Measurements from ENCODE around the gene ITPR1.

ITPR1 gene

DNA sequence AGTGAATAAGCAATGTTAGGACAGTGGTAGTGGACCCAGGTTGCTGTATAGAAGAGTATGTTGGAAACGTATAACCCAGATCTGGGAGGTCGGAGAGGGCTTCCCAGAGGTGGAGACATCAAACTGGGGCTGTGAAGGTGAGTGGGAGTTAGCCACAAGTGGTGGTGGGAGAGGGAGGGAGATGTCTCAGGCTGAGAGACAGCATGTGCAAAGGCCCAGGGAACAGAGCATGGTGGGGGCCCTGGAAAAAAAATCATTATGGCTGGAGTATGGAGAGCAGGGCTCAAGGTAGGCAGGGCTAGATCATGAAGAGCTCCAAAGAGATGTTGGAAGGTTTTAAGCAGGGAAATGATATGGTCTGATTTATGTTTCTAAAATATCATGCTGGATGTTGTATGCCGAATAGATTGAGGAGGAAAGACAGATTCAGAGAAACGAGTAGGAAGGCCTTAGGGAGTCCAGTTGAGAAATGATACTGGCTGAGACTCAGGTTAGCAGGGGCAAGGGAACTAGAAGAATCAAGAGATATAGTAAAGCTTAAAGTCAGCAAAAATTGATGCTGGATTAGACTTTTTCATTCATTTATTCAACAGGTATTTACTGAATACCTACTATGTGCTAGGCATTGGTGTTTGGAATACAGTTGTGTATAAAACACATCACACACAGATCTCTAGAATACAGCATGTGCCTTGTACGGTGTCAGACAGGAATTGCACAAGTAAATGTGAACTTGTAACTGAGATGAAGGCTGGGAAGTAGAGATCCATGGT lies 17.0 kb downstream of the ITPR1 start:
- DNase-seq (ENCODE audit: low spot score), result no peak

DNA sequence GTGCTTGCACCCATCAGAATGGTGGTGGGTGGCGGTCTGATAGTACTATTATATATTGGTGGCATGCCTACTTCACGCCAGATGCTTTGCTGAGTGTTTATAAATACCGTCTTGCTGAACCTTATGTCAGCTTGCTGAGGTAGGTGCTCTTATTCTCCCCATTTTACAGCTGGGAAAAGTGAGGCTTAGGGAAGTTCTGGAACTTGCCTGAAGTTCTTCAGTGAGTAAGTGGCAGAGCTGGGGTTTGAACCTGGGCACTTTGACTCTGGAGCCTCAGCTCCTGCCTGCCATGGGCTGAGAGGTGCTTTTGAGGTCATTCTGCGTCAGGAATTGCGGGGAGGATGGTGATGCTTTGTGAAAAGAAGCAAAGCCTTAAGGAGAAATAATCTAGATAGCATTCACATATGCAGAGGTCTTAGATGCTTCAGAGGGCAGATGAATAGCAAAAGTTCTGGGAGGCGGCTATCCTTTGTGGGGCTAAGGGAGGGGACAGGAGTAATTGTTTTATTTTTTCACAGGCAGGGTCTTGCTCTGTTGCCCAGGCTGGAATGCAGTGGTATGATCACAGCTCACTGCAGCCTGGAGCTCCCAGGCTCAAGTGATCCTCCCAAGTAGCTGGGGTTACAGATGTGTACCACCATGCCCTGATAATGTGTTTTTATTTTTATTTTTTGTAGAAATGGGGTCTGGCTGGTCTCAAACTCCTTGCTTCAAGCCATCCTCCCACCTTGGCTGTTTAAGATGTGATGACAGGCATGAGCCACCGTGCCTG lies 18.5 kb downstream of the ITPR1 start:
- no peak for DNase-seq (ENCODE audit: low spot score)

GRCh38 chr3:4512895-4513616 lies 19.9 kb downstream of the ITPR1 start:
- no peak for DNase-seq (ENCODE audit: low spot score)

GRCh38 chr3:4514321-4514720 lies 21.2 kb downstream of the ITPR1 start:
- DNase-seq (ENCODE audit: low spot score), result no peak

DNA sequence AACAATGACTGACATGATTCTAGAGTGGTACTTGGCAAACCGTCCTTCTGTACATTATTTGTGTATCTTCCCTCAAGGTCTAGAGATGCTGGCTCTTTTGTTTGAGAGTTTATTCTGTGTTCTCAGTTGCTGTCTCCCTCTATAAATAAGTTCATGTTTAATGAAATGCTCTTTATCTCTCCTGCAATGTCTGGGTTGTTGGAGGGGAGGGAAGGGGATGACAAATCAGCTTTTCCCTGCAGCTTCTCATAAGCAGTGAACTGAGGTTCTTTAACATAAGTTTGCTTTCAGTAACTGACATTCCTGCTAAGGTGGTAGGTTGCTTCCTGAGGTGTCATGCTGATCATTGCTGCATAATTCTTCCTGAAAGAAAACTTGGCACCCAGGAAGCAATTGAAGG lies 21.8 kb downstream of the ITPR1 start:
- DNase-seq (ENCODE audit: low spot score), result no peak

DNA sequence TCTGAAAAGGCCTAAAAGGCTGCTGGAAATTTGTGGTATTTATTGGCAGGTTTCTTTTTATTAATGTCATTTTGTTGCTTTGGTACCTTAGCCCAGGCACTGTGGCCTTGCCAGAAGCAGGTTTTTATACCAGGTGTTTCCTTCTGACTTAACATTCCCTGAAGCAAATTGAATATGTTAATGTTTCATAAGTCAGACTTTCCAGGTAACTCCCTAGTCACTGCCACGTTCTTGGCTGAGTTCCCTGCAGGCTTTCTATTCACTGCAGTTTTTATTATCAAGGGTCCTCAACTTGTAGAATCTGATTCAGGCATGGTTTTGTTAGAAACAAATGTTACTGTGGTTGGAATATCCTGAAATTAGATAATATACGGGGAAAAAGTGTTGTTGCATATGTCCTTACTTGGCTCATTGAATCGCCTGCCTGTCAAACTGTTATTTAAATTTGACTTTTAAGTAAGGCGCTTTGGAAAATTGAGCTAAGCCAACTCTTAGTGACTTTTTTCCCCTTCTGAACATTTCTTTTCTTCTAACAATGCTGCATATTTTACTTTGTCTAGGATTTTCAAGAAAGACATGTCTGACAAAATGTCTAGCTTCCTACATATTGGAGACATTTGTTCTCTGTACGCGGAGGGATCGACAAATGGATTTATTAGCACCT lies 22.9 kb downstream of the ITPR1 start:
- DNase-seq (ENCODE audit: low spot score), result no peak

GRCh38 chr3:4517093-4517492 lies 23.9 kb downstream of the ITPR1 start:
- DNase-seq (ENCODE audit: low spot score), result no peak

- no peak for DNase-seq (ENCODE audit: low spot score)
Observed at GRCh38 chr3:4517643-4518311, 24.6 kb downstream of the ITPR1 start.

DNA sequence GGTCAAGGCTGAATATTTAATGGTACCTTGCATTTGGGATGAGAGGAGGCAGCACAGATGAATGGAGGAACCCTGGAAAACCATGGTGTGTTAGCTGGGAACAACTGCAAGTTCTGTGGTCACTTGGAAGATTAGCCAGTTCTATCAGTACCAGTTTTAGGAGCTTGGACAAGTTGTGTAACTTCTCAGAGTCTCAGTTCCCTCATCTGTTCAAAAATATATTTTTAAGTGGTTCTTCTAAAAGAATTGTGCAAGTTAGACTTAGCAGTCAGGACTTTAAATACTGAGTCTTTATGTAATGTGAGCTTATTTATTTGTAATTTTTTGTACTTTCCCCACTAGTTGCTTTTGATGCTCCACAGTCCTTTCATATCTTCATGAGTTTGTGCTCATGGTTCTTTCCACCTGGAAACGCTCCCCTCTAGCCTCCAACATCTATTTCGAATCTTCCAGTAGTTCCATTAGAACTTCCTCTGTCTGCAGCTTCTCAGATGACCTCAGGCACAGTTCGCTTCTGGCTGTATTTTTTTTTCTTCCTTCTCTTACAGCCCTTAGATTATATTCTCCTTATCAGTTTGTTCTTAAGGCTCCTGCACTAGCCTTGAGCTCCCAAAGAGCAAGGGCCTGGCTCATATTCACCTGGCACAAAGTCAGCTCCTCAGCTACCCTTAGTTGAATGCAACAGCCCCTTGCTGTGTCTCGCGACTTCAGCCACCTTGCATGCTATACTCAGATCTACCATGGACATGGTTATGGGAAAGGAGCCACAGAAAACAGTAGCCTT lies 27.1 kb downstream of the ITPR1 start:
- peak; percentile 29 for DNase-seq (ENCODE audit: low spot score)

DNA sequence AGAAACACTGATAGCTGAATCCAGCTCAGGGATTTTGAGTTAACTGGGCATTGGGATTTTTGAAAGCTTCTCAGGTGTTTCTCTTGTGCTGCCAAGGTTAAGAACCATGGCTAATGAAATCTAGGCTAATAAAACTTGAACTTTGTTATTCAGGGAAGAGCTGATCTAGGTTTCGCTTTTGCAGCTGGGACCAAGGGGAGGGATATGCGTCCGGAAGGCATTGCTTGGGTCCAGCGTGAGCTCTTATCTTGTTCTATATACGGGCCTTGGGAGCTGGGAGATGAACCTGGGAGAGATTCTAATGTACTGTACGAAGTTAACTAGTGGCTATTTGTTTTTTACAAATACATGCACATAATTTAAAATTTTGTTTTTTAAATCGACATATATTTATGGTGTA lies 29.8 kb downstream of the ITPR1 start:
- DNase-seq (ENCODE audit: low spot score), result no peak

- DNase-seq (ENCODE audit: low spot score), result no peak
Observed at GRCh38 chr3:4523710-4524698, 30.9 kb downstream of the ITPR1 start.

- no peak for DNase-seq (ENCODE audit: low spot score)
Observed at GRCh38 chr3:4525560-4526223, 32.5 kb downstream of the ITPR1 start.

DNA sequence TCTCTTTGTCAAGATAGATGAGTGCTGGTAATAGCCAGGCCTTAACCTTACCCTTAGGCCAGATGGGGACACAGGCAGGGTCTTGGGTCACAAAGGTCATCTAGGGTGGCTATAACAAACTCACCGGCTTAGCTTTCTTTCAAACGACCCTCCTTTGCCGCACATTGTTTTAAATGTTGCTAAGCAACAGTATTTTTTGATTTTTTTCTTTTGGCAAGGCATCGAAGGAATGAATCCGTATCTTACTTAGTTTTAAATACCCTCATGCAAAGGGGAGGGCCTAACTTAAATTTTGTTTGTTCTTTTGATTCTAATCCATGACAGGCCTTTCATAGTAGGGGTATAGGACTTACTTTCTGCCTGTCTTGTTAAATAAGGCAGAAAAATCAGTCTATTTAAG lies 35.2 kb downstream of the ITPR1 start:
- DNase-seq (ENCODE audit: low spot score), result no peak

DNA sequence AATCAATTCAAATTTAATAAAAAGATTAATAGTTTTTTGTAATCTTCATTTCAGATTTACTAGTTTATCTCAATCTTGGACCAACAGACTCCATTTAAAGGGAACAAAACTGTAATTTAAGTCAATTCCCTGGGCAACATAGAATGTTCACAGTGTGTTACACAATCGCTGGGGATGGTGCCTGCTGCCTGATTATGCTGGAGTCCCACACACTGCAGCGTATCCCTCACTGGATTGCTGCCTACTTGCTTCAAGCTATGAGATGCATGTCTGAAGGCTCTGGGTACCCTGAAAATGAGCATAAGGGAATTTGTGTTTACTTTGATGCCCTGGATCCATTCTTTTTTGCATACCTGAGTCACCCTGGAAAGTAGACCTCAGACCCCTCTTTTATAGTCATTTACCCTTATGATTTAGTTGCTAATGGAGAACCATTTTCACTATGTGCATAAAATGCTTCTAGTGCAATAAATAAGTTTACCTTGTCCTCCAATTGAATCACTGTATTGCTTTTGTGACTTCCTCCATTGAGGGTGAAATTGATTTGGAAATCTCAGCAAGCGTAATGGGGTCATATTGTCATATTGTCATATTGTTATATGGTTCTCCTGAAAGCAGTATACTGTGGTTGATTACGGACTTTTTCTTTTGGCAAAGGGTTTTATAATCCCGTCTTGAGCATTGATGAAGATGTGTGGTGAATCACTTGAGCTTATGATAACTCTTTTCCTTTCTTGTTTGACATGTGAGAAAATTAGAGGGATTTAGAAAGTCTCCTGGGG lies 35.9 kb downstream of the ITPR1 start:
- peak; percentile 74 for DNase-seq (ENCODE audit: low spot score)

GRCh38 chr3:4529876-4530588 lies 36.9 kb downstream of the ITPR1 start:
- no peak for DNase-seq (ENCODE audit: low spot score)

- no peak for DNase-seq (ENCODE audit: low spot score)
Observed at GRCh38 chr3:4531478-4532025, 38.4 kb downstream of the ITPR1 start.

GRCh38 chr3:4532535-4533112 lies 39.5 kb downstream of the ITPR1 start:
- DNase-seq (ENCODE audit: low spot score), result no peak
